Subcutaneous adipose tissue (tissue), 4 donors: Measurements from ENCODE around the gene HOXA10. TPM values are rescaled to one million over a fixed set of nuclear protein-coding genes. Genes with fewer than 3 reads are reported as not detected.

Experiments used
- CTCF ChIP-seq: fragments of 450-650 bp; IDR thresholded peaks from one replicate; pipeline ENCODE4 v1.5.1; 2016; ENCODE audit warnings: low read depth, mild to moderate bottlenecking, control low read depth, antibody characterized with exemption, moderate library complexity
- total RNA-seq, 4 donors: library from RNA; depleted of rRNA; stranded (reverse); fragments of >200 nt; gene quantifications; one replicate each; pipeline ENCODE4 v1.1.0, GENCODE V29; 2016

Gene HOXA10
- total RNA-seq, 4 donors from 2014 or later: 17.3 to 22.6 (median 20.9) TPM

- TF ChIP-seq CTCF: no peak
Observed at GRCh38 chr7:27197137-27198042, 23.3 kb upstream of the HOXA10 start.

- no peak for TF ChIP-seq CTCF
Observed at GRCh38 chr7:27196287-27196767, 22.2 kb upstream of the HOXA10 start.

GRCh38 chr7:27194686-27195379, 20.7 kb upstream of the HOXA10 start:
- no peak for TF ChIP-seq CTCF

- no peak for TF ChIP-seq CTCF
Observed at GRCh38 chr7:27194002-27194352, 19.9 kb upstream of the HOXA10 start.

- TF ChIP-seq CTCF: no peak
Observed at GRCh38 chr7:27193335-27194001, 19.3 kb upstream of the HOXA10 start.

- TF ChIP-seq CTCF: no peak
Observed at GRCh38 chr7:27192546-27193334, 18.6 kb upstream of the HOXA10 start.
